Measurements from ENCODE around the gene YAE1.

- TF ChIP-seq EZH2 (IDR thresholded peaks at IDR 0.05; ENCODE audit: borderline replicate concordance, low read depth, low read length, severe bottlenecking): no peak
- TF ChIP-seq CTCF (IDR thresholded peaks at IDR 0.05; ENCODE audit: borderline replicate concordance, extremely low read depth, low read length, poor library complexity, severe bottlenecking): no peak
These were observed 12.8 kb upstream of the YAE1 start for GRCh38 chr7:39553436-39553835.

All from DND-41 (cell line).